GM19043 (cell line): ENCODE data around the gene CAMSAP2.

Experiments
- ATAC-seq: cut with Tn5 transposase; IDR thresholded peaks from one replicate; pipeline ENCODE4 v1.9.1; 2021; ENCODE audit warnings: low read depth; ENCODE audit not compliant: unreplicated experiment

CAMSAP2 gene, protein sequence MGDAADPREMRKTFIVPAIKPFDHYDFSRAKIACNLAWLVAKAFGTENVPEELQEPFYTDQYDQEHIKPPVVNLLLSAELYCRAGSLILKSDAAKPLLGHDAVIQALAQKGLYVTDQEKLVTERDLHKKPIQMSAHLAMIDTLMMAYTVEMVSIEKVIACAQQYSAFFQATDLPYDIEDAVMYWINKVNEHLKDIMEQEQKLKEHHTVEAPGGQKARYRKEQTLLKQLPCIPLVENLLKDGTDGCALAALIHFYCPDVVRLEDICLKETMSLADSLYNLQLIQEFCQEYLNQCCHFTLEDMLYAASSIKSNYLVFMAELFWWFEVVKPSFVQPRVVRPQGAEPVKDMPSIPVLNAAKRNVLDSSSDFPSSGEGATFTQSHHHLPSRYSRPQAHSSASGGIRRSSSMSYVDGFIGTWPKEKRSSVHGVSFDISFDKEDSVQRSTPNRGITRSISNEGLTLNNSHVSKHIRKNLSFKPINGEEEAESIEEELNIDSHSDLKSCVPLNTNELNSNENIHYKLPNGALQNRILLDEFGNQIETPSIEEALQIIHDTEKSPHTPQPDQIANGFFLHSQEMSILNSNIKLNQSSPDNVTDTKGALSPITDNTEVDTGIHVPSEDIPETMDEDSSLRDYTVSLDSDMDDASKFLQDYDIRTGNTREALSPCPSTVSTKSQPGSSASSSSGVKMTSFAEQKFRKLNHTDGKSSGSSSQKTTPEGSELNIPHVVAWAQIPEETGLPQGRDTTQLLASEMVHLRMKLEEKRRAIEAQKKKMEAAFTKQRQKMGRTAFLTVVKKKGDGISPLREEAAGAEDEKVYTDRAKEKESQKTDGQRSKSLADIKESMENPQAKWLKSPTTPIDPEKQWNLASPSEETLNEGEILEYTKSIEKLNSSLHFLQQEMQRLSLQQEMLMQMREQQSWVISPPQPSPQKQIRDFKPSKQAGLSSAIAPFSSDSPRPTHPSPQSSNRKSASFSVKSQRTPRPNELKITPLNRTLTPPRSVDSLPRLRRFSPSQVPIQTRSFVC (N-terminal part only)

DNA sequence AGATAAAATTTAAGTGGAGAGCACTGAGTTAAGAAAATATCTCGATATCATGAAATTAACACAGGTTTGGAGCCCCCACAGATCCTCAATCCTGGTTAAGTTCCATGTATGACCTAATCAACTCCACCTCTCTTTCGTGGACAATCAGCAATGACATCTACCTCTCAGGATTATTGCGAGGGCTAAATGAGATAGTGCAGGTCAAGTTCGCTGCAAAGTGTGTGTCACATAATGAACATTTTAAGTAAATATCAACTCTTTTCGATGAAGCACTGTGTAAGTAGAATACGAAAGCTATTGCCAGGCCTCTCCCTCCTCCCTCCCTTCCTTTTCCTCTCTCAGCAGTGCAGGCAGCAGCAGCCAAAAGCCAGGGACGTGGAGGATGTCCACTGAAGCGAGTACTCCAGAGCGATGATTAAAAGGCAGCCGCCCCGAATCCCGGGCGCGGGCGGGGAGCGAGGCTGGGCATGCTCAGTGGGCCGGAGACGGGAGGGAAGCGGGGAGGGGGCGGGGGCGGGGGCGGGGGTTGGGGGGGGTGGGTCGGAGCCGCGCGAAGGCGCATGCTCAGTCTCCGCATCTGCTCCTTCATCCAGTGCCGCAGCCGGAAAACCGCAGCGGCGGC lies at the start of gene CAMSAP2:
CAMSAP2 (plus strand) TSS at position 567 of the 622 bp plus-strand sequence. CDS start 935 bp downstream, outside the sequence.
- no peak for ATAC-seq

DNA sequence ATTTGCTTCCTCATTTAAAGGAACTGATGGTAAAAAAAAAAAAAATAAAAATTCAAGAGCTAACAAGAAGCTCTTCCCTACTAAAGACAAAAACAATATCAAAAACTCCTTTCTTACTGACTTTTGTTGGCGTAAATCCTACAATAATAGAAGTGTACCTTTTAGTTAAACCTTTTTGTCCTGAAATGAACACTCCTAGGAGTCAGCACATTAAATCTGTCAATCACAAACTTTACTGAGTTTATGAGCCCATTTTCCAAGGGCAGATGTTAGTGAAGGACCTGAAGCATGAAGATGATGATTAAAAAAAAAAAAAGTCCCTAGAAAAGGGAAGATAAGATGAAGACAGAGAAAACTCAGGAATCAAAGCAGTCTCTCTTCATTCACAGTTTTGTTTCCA lies 46.4 kb upstream of the CAMSAP2 start:
- no peak for ATAC-seq

- no peak for ATAC-seq
Measured at GRCh38 chr1:200693327-200693726, 45.4 kb upstream of the CAMSAP2 start.

DNA sequence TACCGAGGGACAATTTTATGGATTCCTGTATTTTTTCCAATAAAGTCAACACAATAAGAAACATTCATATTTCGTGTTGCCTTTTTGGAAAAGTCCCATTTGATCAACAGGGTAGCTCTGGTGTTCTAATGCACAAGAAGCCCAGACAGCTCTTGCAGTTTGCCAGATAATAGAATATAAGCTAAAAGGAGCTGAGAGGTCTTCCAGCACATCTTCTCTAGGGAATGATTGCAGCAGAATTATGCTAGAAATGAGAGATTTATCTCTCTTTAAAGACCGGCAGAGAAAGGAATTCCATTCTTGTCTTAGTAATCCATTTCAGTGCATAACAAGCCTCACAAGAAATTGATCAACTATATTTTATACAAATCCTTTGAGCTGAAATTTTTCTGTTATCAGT lies 44.0 kb upstream of the CAMSAP2 start:
- no peak for ATAC-seq

DNA sequence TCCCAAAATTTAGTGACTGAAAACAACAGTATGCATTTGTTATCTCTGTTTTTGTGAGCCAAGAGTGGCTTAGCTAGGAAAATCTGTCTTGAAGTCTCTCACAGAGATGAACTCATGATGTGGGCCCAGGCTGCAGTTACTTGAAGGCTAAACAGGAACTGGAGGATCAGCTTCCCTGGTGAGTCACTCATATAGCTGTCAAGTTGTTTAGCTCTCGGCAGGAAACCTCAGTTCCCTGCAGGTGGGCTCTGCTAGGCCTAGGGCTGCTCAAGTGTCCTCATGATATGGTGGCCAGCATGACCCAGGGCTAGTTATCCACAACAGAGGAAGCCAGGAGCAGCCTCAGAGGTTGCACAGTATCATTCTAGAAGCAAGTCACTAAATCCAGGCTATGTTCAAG lies 38.8 kb upstream of the CAMSAP2 start:
- no peak for ATAC-seq

GRCh38 chr1:200704986-200705500 lies 33.6 kb upstream of the CAMSAP2 start:
- ATAC-seq: no peak

GRCh38 chr1:200706111-200706814 lies 32.4 kb upstream of the CAMSAP2 start:
- ATAC-seq: no peak

GRCh38 chr1:200707116-200707515 lies 31.6 kb upstream of the CAMSAP2 start:
- no peak for ATAC-seq

DNA sequence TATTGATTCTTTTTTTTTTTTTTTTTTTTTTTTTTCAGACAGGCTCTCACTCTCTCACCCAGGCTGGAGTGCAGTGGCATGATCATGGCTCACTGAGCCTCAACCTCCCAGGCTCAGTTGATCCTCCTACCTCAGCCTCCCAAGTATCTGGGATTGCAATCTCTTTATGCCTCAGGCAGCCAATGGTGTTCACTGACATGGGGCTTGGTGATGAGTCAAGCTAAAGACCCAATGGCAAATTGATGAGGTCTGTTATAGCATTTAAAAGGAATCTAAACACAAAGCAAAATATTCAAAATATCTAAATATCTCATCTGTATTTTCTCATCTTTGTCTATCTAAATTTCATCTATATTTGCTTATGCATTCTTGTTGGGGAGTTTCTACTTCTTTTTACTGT lies 30.5 kb upstream of the CAMSAP2 start:
- ATAC-seq: no peak

DNA sequence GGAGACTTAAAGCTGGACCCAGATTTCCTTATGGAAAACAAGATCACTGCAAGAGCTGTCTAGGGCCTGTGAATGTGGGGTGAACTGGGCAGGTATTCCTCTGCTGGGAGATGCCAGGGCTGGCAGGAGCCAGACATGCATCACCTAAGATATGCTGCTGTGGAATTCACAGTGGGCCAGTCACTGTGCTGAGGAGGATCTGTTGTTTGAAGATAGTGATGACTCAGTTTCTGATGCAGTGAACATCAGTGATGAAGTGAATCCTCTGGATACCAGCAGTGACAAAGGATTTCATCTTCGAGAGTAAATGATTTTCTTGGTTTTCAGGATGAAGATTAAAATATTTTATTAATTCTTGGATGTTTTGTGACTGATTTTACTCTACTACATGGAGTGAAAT lies 29.9 kb upstream of the CAMSAP2 start:
- ATAC-seq: no peak

GRCh38 chr1:200710166-200710565 lies 28.5 kb upstream of the CAMSAP2 start:
- ATAC-seq: no peak

GRCh38 chr1:200714504-200715187 lies 24.0 kb upstream of the CAMSAP2 start:
- no peak for ATAC-seq

DNA sequence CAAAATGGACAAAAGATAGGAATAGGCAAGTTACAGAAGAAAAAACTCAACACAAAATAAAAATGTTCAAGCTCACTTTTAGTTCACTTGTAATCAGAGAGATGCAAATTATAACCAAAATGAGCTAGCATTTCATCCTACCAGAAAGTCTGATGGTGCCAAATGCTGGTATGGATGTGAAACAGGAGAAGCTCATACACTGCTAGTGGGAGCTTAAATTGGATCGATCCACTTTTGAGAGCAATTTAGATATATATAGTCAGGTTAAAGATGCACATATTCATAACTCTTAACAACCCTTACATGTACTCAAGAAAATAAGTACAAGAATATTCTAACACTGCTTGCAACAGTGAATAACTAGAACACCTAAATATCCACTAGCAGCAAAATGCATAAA lies 18.5 kb upstream of the CAMSAP2 start:
- no peak for ATAC-seq

- ATAC-seq: no peak
Measured at GRCh38 chr1:200724064-200724463, 14.6 kb upstream of the CAMSAP2 start.

- ATAC-seq: no peak
Measured at GRCh38 chr1:200727257-200727656, 11.4 kb upstream of the CAMSAP2 start.

GRCh38 chr1:200729863-200730262 lies 8.8 kb upstream of the CAMSAP2 start:
- ATAC-seq: no peak

DNA sequence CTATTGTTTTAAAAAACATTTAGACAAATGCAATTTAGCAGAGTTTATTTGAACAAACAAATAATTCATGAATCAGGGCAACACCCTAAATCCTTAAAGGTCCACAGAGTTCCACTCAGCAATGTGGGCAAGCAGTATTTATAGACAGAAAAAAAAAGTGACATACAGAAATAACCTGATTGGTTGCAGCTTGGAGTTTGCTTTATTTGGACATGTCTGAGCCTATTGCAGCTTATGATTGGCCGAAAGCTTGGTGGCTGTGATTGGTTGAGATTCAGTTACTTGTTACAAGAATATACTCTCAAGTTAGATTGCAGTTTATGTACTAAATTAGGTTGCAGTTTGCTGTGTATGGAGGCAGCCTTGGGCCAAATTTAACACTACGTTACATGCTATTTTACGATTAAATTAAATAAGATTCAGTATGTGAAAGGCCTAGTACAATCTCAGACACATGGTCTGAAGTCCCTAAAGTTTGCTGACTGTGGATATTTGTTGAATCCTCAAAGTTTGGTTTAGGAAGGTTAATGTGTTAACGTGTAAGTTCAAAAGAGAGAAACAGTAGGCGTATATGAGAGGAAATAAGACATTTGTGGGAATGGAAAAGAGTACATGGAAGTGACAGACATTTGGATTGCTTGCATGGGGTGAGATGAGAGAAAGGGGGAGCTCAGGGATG lies 6.9 kb upstream of the CAMSAP2 start:
- ATAC-seq: no peak

- ATAC-seq: no peak
Measured at GRCh38 chr1:200732438-200732837, 6.3 kb upstream of the CAMSAP2 start.

- no peak for ATAC-seq
Measured at GRCh38 chr1:200733907-200734306, 4.8 kb upstream of the CAMSAP2 start.
